ENCODE results near the gene PRICKLE1. TPM values are rescaled to one million over a fixed set of nuclear protein-coding genes. Genes with fewer than 3 reads are reported as not detected.

Gene PRICKLE1
- total RNA-seq, 3 donors from 2014 or later, result 6.4 to 9.4 (median 9.2) TPM

DNA sequence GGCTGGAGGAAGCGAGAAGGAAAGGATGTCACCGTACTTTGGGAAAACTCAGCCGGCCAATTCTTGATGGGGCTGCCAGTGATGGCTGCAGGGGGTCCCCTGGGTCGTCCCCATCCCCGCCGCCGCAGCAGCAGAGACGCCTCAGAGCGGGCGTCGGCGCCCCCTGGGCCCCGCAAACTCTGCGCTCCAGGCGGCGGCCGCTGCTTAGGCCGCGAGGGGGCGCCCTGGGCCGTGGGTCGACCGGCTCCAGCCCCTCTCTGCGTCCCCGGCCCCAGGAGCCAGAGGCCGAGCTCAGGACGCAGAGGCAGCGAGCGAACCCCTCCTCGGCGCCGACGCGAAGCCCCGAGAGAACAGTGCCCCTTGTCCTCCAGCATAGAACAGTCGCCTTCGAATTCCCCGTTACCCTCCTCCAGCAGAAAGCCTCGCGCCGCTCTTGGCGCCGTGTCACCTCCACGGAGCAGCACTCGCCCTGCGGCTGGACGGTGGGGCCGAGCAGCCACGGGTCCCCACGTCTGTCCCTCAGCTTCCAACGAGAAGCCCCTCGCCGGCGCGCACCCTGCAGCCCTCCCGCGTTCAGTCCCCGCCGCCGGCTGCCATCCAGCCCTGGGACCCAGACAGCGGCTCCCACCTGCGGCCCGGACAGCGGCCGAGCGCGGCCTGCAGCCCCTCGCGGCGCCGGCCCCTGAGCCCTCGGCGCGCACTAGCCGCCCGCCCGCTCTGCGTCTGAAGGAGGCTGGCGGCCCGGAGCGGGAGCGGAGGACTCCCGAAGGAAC lies 106.6 kb downstream of the PRICKLE1 start:
- DNase-seq (ENCODE audit: low spot score in 2 of 2), result peak in 1 of 2 donors; percentile 29
- intact Hi-C loops (cut with DNase I; ENCODE audit: low total_unique reads), result no loop called here

GRCh38 chr12:42482041-42482747 lies 107.4 kb downstream of the PRICKLE1 start:
- Histone ChIP-seq H3K36me3 (no peaks in the 10 kb centered on the region), H3K4me1 (no peaks in the 10 kb centered on the region), H3K9me3 (no peaks in the 10 kb centered on the region), H3K4me3 (peak overlapping the region; percentile 72 to 91 (median 81)), H3K27me3 (no peaks in the 10 kb centered on the region), H3K27ac (peak overlapping the region; percentile 67 to 88)
- intact Hi-C loops (cut with DNase I; ENCODE audit: low total_unique reads), result no loop called here
- DNase-seq (ENCODE audit: low spot score in 2 of 2), result peak in 1 of 2 donors; percentile 55
- peak in 1 of 3 donors; percentile 8 for TF ChIP-seq POLR2AphosphoS5 (IDR thresholded peaks at IDR 0.05)
- no peak for TF ChIP-seq POLR2A (IDR thresholded peaks at IDR 0.05)
- TF ChIP-seq CTCF (IDR thresholded peaks at IDR 0.05), result no peak

More for the DNA sequence above, 106.6 kb downstream of the PRICKLE1 start:
- Histone ChIP-seq H3K4me1 (no peaks in the 10 kb centered on the region), H3K27me3 (no peaks in the 10 kb centered on the region), H3K4me3 (peak overlapping the region; percentile 72 to 91 (median 81)), H3K27ac (peak overlapping the region; percentile 67 to 88), H3K9me3 (no peaks in the 10 kb centered on the region), H3K36me3 (no peaks in the 10 kb centered on the region)
- TF ChIP-seq CTCF (IDR thresholded peaks at IDR 0.05), result peak; percentile 66 to 87 (median 72)
- TF ChIP-seq POLR2A (IDR thresholded peaks at IDR 0.05), result no peak
- TF ChIP-seq POLR2AphosphoS5 (IDR thresholded peaks at IDR 0.05), result peak in 2 of 3 donors; percentile 12 to 24

- intact Hi-C loops (cut with DNase I; ENCODE audit: low total_unique reads), result no loop called here
- peak overlapping the region in 1 of 2 donors; percentile 53 for H3K27ac ChIP-seq
These were observed 108.2 kb downstream of the PRICKLE1 start for GRCh38 chr12:42481368-42481767.

GRCh38 chr12:42477941-42478340 lies 111.6 kb downstream of the PRICKLE1 start:
- TF ChIP-seq POLR2AphosphoS5 (IDR thresholded peaks at IDR 0.05) (no peak), POLR2A (IDR thresholded peaks at IDR 0.05) (no peak), CTCF (IDR thresholded peaks at IDR 0.05) (no peak)
- intact Hi-C loops (cut with DNase I; ENCODE audit: low total_unique reads), result no loop called here
- no peak overlapping the region for H3K27ac ChIP-seq
- H3K27me3 ChIP-seq, result no peaks in the 10 kb centered on the region
- H3K9me3 ChIP-seq, result no peaks in the 10 kb centered on the region
- H3K4me3 ChIP-seq, result no peak overlapping the region
- no peak for DNase-seq (ENCODE audit: low spot score in 2 of 2)
- H3K36me3 ChIP-seq, result no peaks in the 10 kb centered on the region
- H3K4me1 ChIP-seq, result no peaks in the 10 kb centered on the region

More at GRCh38 chr12:42481368-42481767, 108.2 kb downstream of the PRICKLE1 start:
- Histone ChIP-seq H3K4me3 (peak overlapping the region in 1 of 3 donors; percentile 91), H3K36me3 (no peaks in the 10 kb centered on the region), H3K4me1 (no peaks in the 10 kb centered on the region), H3K27me3 (no peaks in the 10 kb centered on the region), H3K9me3 (no peaks in the 10 kb centered on the region)
- TF ChIP-seq CTCF (IDR thresholded peaks at IDR 0.05) (no peak), POLR2AphosphoS5 (IDR thresholded peaks at IDR 0.05) (no peak), POLR2A (IDR thresholded peaks at IDR 0.05) (no peak)
- DNase-seq (ENCODE audit: low spot score in 2 of 2), result no peak

GRCh38 chr12:42475106-42475505 lies 114.4 kb downstream of the PRICKLE1 start:
- Histone ChIP-seq H3K27me3 (no peaks in the 10 kb centered on the region), H3K9me3 (no peaks in the 10 kb centered on the region), H3K36me3 (no peaks in the 10 kb centered on the region), H3K4me1 (no peaks in the 10 kb centered on the region), H3K27ac (no peak overlapping the region), H3K4me3 (no peak overlapping the region)
- TF ChIP-seq CTCF (IDR thresholded peaks at IDR 0.05) (no peak), POLR2A (IDR thresholded peaks at IDR 0.05) (no peak), POLR2AphosphoS5 (IDR thresholded peaks at IDR 0.05) (no peak)
- intact Hi-C loops (cut with DNase I; ENCODE audit: low total_unique reads), result no loop called here
- no peak for DNase-seq (ENCODE audit: low spot score in 2 of 2)

Data from breast epithelium (tissue), 4 donors.